ENCODE results near the gene SURF1.

GRCh38 chr9:133341369-133342068, 14.8 kb downstream of the SURF1 start:
- TF ChIP-seq CTCF (IDR thresholded peaks at IDR 0.05) (no peak), POLR2A (IDR thresholded peaks at IDR 0.05) (no peak)
